ENCODE data around the gene ZNRF1.
A peak's percentile ranks its signal among the peaks of the same experiment; 100 is the strongest.
"Not testable (repeated sequence)": the region's sequence is repeated elsewhere in the genome, so short reads cannot be mapped to it uniquely, and the experiment has no call there.

ZNRF1 gene

GRCh38 chr16:75114946-75115825, 116.4 kb downstream of the ZNRF1 start:
- no peak for DNase-seq

GRCh38 chr16:75116081-75116910, 117.5 kb downstream of the ZNRF1 start, which contains the start of gene LDHD:
Gene LDHD, minus strand, starts transcription at chr16:75116780. Its CDS starts 60 bp downstream, at chr16:75116720.
- no peak for DNase-seq

- no peak for DNase-seq
Measured at GRCh38 chr16:75116911-75117245, 118.1 kb downstream of the ZNRF1 start.

GRCh38 chr16:75118943-75119539, 120.2 kb downstream of the ZNRF1 start:
- DNase-seq = no peak

GRCh38 chr16:75120253-75120652, 121.4 kb downstream of the ZNRF1 start:
- DNase-seq = no peak

- no peak for DNase-seq
Measured at GRCh38 chr16:75121949-75122568, 123.2 kb downstream of the ZNRF1 start.

- DNase-seq = no peak
Measured at GRCh38 chr16:75122609-75123008, 123.8 kb downstream of the ZNRF1 start.

GRCh38 chr16:75127713-75128415, 129.0 kb downstream of the ZNRF1 start:
- DNase-seq = no peak

- not testable (repeated sequence) for DNase-seq
Measured at GRCh38 chr16:75129421-75130149, 130.8 kb downstream of the ZNRF1 start.

- no peak for DNase-seq
Measured at GRCh38 chr16:75130150-75130771, 131.4 kb downstream of the ZNRF1 start.

- no peak for DNase-seq
Measured at GRCh38 chr16:75131081-75131480, 132.3 kb downstream of the ZNRF1 start.

- DNase-seq = no peak
Measured at GRCh38 chr16:75138233-75138632, 139.4 kb downstream of the ZNRF1 start.

- DNase-seq = no peak
Measured at GRCh38 chr16:75138636-75139035, 139.8 kb downstream of the ZNRF1 start.

GRCh38 chr16:75139498-75139897, 140.7 kb downstream of the ZNRF1 start:
- no peak for DNase-seq

- no peak for DNase-seq
Measured at GRCh38 chr16:75143941-75144340, 145.1 kb downstream of the ZNRF1 start.

- no peak for DNase-seq
Measured at GRCh38 chr16:75147968-75148310, 149.1 kb downstream of the ZNRF1 start.

- DNase-seq = peak; percentile 94
Measured at GRCh38 chr16:75148311-75149195, 149.7 kb downstream of the ZNRF1 start, which contains the start of gene ZFP1. Gene ZFP1, plus strand, starts transcription at chr16:75148524. Its CDS starts 4,428 bp downstream, at chr16:75152952.

GRCh38 chr16:75151798-75152197, 153.0 kb downstream of the ZNRF1 start:
- no peak for DNase-seq

- no peak for DNase-seq
Measured at GRCh38 chr16:75152635-75153034, 153.8 kb downstream of the ZNRF1 start.

GRCh38 chr16:75160386-75160785, 161.6 kb downstream of the ZNRF1 start:
- no peak for DNase-seq

Measured in activated CD4-positive, alpha-beta T cell treated with anti-CD3 and anti-CD28 coated beads, Interleukin-2, amount 50 U/mL, for 1 hour (primary cell).